ENCODE results near the gene KIF2C. TPM values are rescaled to one million over a fixed set of nuclear protein-coding genes. Genes with fewer than 3 reads are reported as not detected.
"Not testable (repeated sequence)": the region's sequence is repeated elsewhere in the genome, so short reads cannot be mapped to it uniquely, and the experiment has no call there.

Gene KIF2C
- total RNA-seq, 1 donor from 2014 or later = 3.5 TPM

GRCh38 chr1:44718091-44718490 is 21.5 kb upstream of the KIF2C start:
- no peak for DNase-seq (ENCODE audit: low spot score)

GRCh38 chr1:44719318-44719717 is 20.3 kb upstream of the KIF2C start:
- no peak for DNase-seq (ENCODE audit: low spot score)

- no peak for DNase-seq (ENCODE audit: low spot score)
These were observed 19.4 kb upstream of the KIF2C start for GRCh38 chr1:44720281-44720680.

GRCh38 chr1:44721485-44722361 is 17.9 kb upstream of the KIF2C start:
- peak; percentile 77 for DNase-seq (ENCODE audit: low spot score)

GRCh38 chr1:44723064-44723463 is 16.6 kb upstream of the KIF2C start:
- DNase-seq (ENCODE audit: low spot score) = no peak

GRCh38 chr1:44723496-44724295 is 15.9 kb upstream of the KIF2C start:
- DNase-seq (ENCODE audit: low spot score) = no peak

- no peak for DNase-seq (ENCODE audit: low spot score)
These were observed 15.2 kb upstream of the KIF2C start for GRCh38 chr1:44724296-44724954.

- no peak for DNase-seq (ENCODE audit: low spot score)
These were observed 14.5 kb upstream of the KIF2C start for GRCh38 chr1:44724955-44725698.

GRCh38 chr1:44730741-44731512 is 8.7 kb upstream of the KIF2C start, which contains the start of gene RNU5D-1:
Gene RNU5D-1 (minus strand): TSS chr1:44731170.
- peak; percentile 96 for DNase-seq (ENCODE audit: low spot score)

GRCh38 chr1:44733365-44733764 is 6.3 kb upstream of the KIF2C start:
- DNase-seq (ENCODE audit: low spot score) = no peak

GRCh38 chr1:44733784-44734183 is 5.9 kb upstream of the KIF2C start:
- DNase-seq (ENCODE audit: low spot score) = no peak

GRCh38 chr1:44735992-44736391 is 3.6 kb upstream of the KIF2C start:
- DNase-seq (ENCODE audit: low spot score) = no peak

GRCh38 chr1:44738953-44739306 is 707 bp upstream of the KIF2C start:
- not testable (repeated sequence) for DNase-seq (ENCODE audit: low spot score)

GRCh38 chr1:44740179-44740617 is 561 bp downstream of the KIF2C start:
- no peak for DNase-seq (ENCODE audit: low spot score)

- no peak for DNase-seq (ENCODE audit: low spot score)
These were observed 3.6 kb downstream of the KIF2C start for GRCh38 chr1:44743211-44743610.

- DNase-seq (ENCODE audit: low spot score) = no peak
These were observed 8.2 kb downstream of the KIF2C start for GRCh38 chr1:44747878-44748277.

GRCh38 chr1:44757420-44757819 is 17.8 kb downstream of the KIF2C start:
- DNase-seq (ENCODE audit: low spot score) = no peak

- DNase-seq (ENCODE audit: low spot score) = no peak
These were observed 19.4 kb downstream of the KIF2C start for GRCh38 chr1:44759077-44759476.

GRCh38 chr1:44760876-44761275 is 21.2 kb downstream of the KIF2C start:
- DNase-seq (ENCODE audit: low spot score) = no peak

- not testable (repeated sequence) for DNase-seq (ENCODE audit: low spot score)
These were observed 26.8 kb downstream of the KIF2C start for GRCh38 chr1:44766421-44766820.
